GM12878 (cell line): ENCODE results near the gene USF3. TPM values are rescaled to one million over a fixed set of nuclear protein-coding genes. Genes with fewer than 3 reads are reported as not detected.

Experiments used
- BCL3 ChIP-seq: IDR thresholded peaks from 2 replicates; pipeline ENCODE4 v1.6.1; 2011; ENCODE audit warnings: borderline replicate concordance, low read depth, mild to moderate bottlenecking, moderate library complexity, low read length; ENCODE audit not compliant: insufficient read depth, poor library complexity, severe bottlenecking
- CBX3 ChIP-seq: fragments of 200-600 bp; sonication (generic); IDR thresholded peaks from 2 replicates; pipeline ENCODE4 v1.6.1; 2016; ENCODE audit warnings: low read depth, borderline replicate concordance
- HDAC2 ChIP-seq: fragments of 200-600 bp; sonication (generic); IDR thresholded peaks from 2 replicates; pipeline ENCODE4 v1.6.1; 2017
- NFYA ChIP-seq: IDR thresholded peaks from 2 replicates; pipeline ENCODE4 v1.6.1; 2011; ENCODE audit warnings: low read depth, mild to moderate bottlenecking, low read length, improper control_type of control experiment, borderline replicate concordance
- RCOR1 ChIP-seq: conservative IDR thresholded peaks from 2 replicates; pipeline ENCODE4 v1.6.1; 2012; ENCODE audit warnings: low read depth, low read length, improper control_type of control experiment
- SIX5 ChIP-seq: IDR thresholded peaks from 2 replicates; pipeline ENCODE4 v1.6.1; 2011; ENCODE audit warnings: mild to moderate bottlenecking, low read depth, low read length, moderate library complexity; ENCODE audit not compliant: severe bottlenecking
- SKIL ChIP-seq: fragments of 450-650 bp; IDR thresholded peaks from 2 replicates; pipeline ENCODE4 v1.6.1; 2017; ENCODE audit warnings: mild to moderate bottlenecking, low read depth, inconsistent platforms; ENCODE audit not compliant: poor library complexity, severe bottlenecking
- SPI1 ChIP-seq: IDR thresholded peaks from 2 replicates; pipeline ENCODE4 v1.6.1; 2011; ENCODE audit warnings: low read depth, mild to moderate bottlenecking, low read length, moderate library complexity, borderline replicate concordance; ENCODE audit not compliant: insufficient read depth
- SUPT20H ChIP-seq: IDR thresholded peaks from 2 replicates; pipeline ENCODE4 v1.6.1; 2011; ENCODE audit warnings: low read depth, mild to moderate bottlenecking, low read length, moderate library complexity, borderline replicate concordance; ENCODE audit not compliant: control insufficient read depth
- TBL1XR1 ChIP-seq: IDR thresholded peaks from 2 replicates; pipeline ENCODE4 v1.6.1; 2012; ENCODE audit warnings: low read depth, low read length, improper control_type of control experiment
- TCF7 ChIP-seq: IDR thresholded peaks from 2 replicates; pipeline ENCODE4 v1.6.1; 2014; ENCODE audit warnings: antibody characterized with exemption, borderline replicate concordance
- ZNF217 ChIP-seq: fragments of 450-650 bp; IDR thresholded peaks from 2 replicates; pipeline ENCODE4 v1.6.1; 2017; ENCODE audit warnings: antibody characterized with exemption, mild to moderate bottlenecking
- ZNF592 ChIP-seq: fragments of 450-650 bp; IDR thresholded peaks from 2 replicates; pipeline ENCODE4 v1.6.1; 2017; ENCODE audit warnings: mild to moderate bottlenecking, moderate library complexity
- polyA plus RNA-seq, 11 experiments: library from polyadenylated mRNA; depleted of rRNA in 4 of 11; unstranded in 6 of 11; stranded (reverse) in 5 of 11; fragments of >200 nt; fragmentation: Nextera tagmentation in 4 of 11; fragmentation: Illumina TruSeq in 1 of 11; extraction: Ambion mirVana in 4 of 11; extraction: Trizol in 1 of 11; gene quantifications; 1 replicate in 1 of 11; 2 replicates in 10 of 11; pipeline versions ENCODE4 v1.2.1 to v1.2.3, GENCODE V29; 2011 to 2016; ENCODE audit warnings: inconsistent platforms in 2 of 11, missing spikeins in 2 of 11, low read depth in 1 of 11
- total RNA-seq, 4 experiments: library from RNA; depleted of rRNA in 3 of 4; stranded (reverse); fragments of >200 nt in 3 of 4; fragmentation: Illumina TruSeq in 1 of 4; extraction: Trizol in 1 of 4; gene quantifications; 2 replicates each; pipeline versions ENCODE4 v1.2.1 to v1.2.3, GENCODE V29; 2013 to 2021
- TF ChIP-seq, protein P1 (sequence below): IDR thresholded peaks from 2 replicates; pipeline ENCODE4 v1.6.1; 2011; ENCODE audit warnings: borderline replicate concordance, low read depth, mild to moderate bottlenecking, moderate library complexity, mixed read lengths, low read length; ENCODE audit not compliant: insufficient read depth; ENCODE audit errors: extremely low read length
- TF ChIP-seq, protein P2 (sequence below): fragments of 450-650 bp; formaldehyde crosslinking; IDR thresholded peaks from 2 replicates; pipeline ENCODE4 v1.4.0; 2020; ENCODE audit warnings: mild to moderate bottlenecking, moderate library complexity

Gene USF3
- total and polyA plus RNA-seq, 10 of the 15 experiments (the other 5 are each of a cell fraction or from before 2014, with no cell fraction given): 3.1 to 15.9 (median 7.8) TPM

DNA sequence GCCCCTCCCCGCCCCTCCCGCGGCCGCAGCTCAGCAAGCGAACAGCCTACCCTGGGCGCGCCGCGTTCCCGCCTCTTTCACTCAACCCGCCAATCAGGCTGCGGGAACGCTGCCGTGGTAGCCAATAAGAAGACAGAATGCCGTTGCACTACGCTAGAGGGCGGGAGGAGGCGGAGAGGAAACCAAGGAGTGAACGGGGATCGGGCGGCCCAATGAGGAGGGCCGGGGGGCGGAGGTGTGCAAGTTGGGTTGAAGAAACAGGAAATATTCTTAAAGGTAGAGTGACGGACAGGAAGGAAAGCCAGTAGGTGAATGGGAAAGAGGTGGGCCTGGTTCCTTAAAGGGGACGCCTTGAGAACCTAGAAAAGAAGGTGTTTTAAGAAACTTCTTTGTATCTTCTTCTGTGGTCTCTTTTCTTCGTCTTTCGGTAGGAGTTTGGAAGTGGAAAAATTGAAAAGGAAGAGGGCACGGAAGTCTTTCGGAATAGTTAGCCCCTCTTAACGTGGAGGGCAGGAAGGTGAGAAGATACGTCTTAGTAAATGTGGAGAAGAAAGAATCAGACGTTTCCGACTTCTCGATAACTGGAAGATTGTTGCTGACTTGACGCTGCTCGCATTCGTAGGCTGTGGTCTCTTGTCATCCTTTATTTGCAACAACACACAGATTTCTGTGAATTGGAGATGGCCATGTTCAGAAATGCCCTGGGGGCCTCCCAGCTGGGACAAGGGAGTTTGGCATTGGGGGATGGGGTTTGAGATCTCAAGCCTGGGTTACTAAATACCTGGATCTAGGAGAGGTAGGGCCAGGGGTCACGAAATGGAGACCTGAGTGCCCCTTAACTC is 437 bp upstream of the USF3 start (continued):
- TF ChIP-seq ZNF592 (no peak), SUPT20H (no peak), SIX5 (no peak), NFYA (no peak; the same call in 1 of the 2 replicates), TBL1XR1 (no peak), RCOR1 (no peak), SKIL (no peak), HDAC2 (no peak), TCF7 (no peak), CBX3 (no peak), ZNF217 (no peak), SPI1 (no peak), BCL3 (no peak)
- TF ChIP-seq, protein P1, sequence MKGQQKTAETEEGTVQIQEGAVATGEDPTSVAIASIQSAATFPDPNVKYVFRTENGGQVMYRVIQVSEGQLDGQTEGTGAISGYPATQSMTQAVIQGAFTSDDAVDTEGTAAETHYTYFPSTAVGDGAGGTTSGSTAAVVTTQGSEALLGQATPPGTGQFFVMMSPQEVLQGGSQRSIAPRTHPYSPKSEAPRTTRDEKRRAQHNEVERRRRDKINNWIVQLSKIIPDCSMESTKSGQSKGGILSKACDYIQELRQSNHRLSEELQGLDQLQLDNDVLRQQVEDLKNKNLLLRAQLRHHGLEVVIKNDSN: no peak
- TF ChIP-seq, protein P2, sequence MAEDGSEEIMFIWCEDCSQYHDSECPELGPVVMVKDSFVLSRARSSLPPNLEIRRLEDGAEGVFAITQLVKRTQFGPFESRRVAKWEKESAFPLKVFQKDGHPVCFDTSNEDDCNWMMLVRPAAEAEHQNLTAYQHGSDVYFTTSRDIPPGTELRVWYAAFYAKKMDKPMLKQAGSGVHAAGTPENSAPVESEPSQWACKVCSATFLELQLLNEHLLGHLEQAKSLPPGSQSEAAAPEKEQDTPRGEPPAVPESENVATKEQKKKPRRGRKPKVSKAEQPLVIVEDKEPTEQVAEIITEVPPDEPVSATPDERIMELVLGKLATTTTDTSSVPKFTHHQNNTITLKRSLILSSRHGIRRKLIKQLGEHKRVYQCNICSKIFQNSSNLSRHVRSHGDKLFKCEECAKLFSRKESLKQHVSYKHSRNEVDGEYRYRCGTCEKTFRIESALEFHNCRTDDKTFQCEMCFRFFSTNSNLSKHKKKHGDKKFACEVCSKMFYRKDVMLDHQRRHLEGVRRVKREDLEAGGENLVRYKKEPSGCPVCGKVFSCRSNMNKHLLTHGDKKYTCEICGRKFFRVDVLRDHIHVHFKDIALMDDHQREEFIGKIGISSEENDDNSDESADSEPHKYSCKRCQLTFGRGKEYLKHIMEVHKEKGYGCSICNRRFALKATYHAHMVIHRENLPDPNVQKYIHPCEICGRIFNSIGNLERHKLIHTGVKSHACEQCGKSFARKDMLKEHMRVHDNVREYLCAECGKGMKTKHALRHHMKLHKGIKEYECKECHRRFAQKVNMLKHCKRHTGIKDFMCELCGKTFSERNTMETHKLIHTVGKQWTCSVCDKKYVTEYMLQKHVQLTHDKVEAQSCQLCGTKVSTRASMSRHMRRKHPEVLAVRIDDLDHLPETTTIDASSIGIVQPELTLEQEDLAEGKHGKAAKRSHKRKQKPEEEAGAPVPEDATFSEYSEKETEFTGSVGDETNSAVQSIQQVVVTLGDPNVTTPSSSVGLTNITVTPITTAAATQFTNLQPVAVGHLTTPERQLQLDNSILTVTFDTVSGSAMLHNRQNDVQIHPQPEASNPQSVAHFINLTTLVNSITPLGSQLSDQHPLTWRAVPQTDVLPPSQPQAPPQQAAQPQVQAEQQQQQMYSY (CRISPR knock-in tag): no peak
